Measurements from ENCODE around the gene MAPK4.

The MAPK4 gene

GRCh38 chr18:50653402-50654093, 93.7 kb downstream of the MAPK4 start:
- DNase-seq (ENCODE audit: low read depth, low spot score): no peak

GRCh38 chr18:50654211-50654610, 94.3 kb downstream of the MAPK4 start:
- no peak for DNase-seq (ENCODE audit: low read depth, low spot score)

GRCh38 chr18:50654658-50655550, 95.0 kb downstream of the MAPK4 start:
- no peak for DNase-seq (ENCODE audit: low read depth, low spot score)

GRCh38 chr18:50656396-50656795, 96.5 kb downstream of the MAPK4 start:
- no peak for DNase-seq (ENCODE audit: low read depth, low spot score)

GRCh38 chr18:50656841-50657470, 97.1 kb downstream of the MAPK4 start:
- no peak for DNase-seq (ENCODE audit: low read depth, low spot score)

GRCh38 chr18:50658601-50659000, 98.7 kb downstream of the MAPK4 start:
- no peak for DNase-seq (ENCODE audit: low read depth, low spot score)

- no peak for DNase-seq (ENCODE audit: low read depth, low spot score)
Observed at GRCh38 chr18:50659091-50660003, 99.5 kb downstream of the MAPK4 start.

GRCh38 chr18:50661013-50661412, 101.1 kb downstream of the MAPK4 start:
- no peak for DNase-seq (ENCODE audit: low read depth, low spot score)

GRCh38 chr18:50662177-50662576, 102.3 kb downstream of the MAPK4 start:
- DNase-seq (ENCODE audit: low read depth, low spot score): no peak

GRCh38 chr18:50662775-50663383, 103.0 kb downstream of the MAPK4 start:
- DNase-seq (ENCODE audit: low read depth, low spot score): no peak

GRCh38 chr18:50663626-50664441, 103.9 kb downstream of the MAPK4 start:
- no peak for DNase-seq (ENCODE audit: low read depth, low spot score)

- DNase-seq (ENCODE audit: low read depth, low spot score): no peak
Observed at GRCh38 chr18:50665015-50665414, 105.1 kb downstream of the MAPK4 start.

GRCh38 chr18:50665519-50665918, 105.6 kb downstream of the MAPK4 start:
- no peak for DNase-seq (ENCODE audit: low read depth, low spot score)

GRCh38 chr18:50666536-50666935, 106.6 kb downstream of the MAPK4 start:
- DNase-seq (ENCODE audit: low read depth, low spot score): no peak

- DNase-seq (ENCODE audit: low read depth, low spot score): no peak
Observed at GRCh38 chr18:50671376-50671775, 111.5 kb downstream of the MAPK4 start.

- DNase-seq (ENCODE audit: low read depth, low spot score): no peak
Observed at GRCh38 chr18:50674307-50674980, 114.6 kb downstream of the MAPK4 start.

GRCh38 chr18:50675043-50675442, 115.2 kb downstream of the MAPK4 start:
- DNase-seq (ENCODE audit: low read depth, low spot score): no peak

GRCh38 chr18:50678651-50679050, 118.8 kb downstream of the MAPK4 start:
- no peak for DNase-seq (ENCODE audit: low read depth, low spot score)

GRCh38 chr18:50679056-50679455, 119.2 kb downstream of the MAPK4 start:
- no peak for DNase-seq (ENCODE audit: low read depth, low spot score)

GRCh38 chr18:50679656-50680055, 119.8 kb downstream of the MAPK4 start:
- DNase-seq (ENCODE audit: low read depth, low spot score): no peak
